RCC 7860 (cell line): ENCODE data around the gene ALX4.
A peak's percentile ranks its signal among the peaks of the same experiment; 100 is the strongest.

Source experiments
- DNase-seq: peaks from one replicate; pipeline ENCODE4 v3.0.0-alpha.2; 2015; ENCODE audit warnings: low spot score
- FAIRE-seq: peaks from 2 replicates; lab custom pipeline; 2012; peaks lifted over from hg19 to GRCh38; lab: Jason Lieb, UNC

The ALX4 gene

DNA sequence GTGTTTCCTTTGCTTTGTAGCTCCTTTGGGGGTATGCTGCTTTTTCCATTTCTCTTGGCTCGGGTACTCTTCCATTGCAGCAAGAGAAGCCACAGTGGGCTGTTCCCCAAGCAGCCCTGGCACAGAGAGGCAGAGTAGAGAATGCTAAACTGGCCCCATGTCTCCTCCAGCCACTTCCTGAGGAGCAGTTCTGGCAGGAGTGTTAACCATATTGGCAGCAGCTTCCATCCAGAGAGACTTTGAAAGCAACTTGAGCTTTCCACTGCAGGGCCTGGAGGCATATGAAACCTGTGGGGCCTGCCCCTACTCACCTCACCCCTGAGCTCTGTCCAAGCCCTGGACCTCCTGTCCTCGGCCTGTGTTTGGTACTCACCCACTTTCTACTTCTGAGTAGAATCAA lies 61.8 kb downstream of the ALX4 start:
- FAIRE-seq, result no peak
- DNase-seq, result no peak

GRCh38 chr11:44247508-44247907 lies 62.4 kb downstream of the ALX4 start:
- DNase-seq, result no peak
- no peak for FAIRE-seq

DNA sequence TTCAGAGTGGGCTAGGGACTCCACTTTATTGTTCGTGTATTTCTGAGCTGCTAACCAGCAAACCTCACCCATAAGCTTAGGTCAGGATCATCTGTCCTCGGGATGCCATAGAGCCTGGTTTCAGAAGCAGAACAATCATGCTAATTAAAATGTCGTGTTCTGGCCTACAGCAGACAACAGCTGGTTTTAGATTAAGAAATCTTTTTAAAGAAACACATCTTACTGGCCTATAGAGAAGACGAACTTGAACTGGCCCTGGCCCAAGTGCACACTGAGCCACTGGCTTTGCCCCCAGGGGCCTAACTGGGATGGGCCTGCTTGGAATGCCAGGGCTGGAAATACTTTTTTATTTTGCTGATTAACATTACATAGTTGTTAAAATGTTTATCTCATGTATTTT lies 63.2 kb downstream of the ALX4 start:
- DNase-seq, result no peak
- no peak for FAIRE-seq

GRCh38 chr11:44244639-44245310 lies 65.2 kb downstream of the ALX4 start:
- no peak for FAIRE-seq
- DNase-seq, result no peak

- DNase-seq, result peak; percentile 65
- peak; percentile 54 for FAIRE-seq
These were observed 66.2 kb downstream of the ALX4 start for GRCh38 chr11:44243595-44244343.

GRCh38 chr11:44243086-44243485 lies 66.9 kb downstream of the ALX4 start:
- FAIRE-seq, result no peak

GRCh38 chr11:44241851-44242250 lies 68.1 kb downstream of the ALX4 start:
- no peak for FAIRE-seq
- DNase-seq, result no peak

More at GRCh38 chr11:44243086-44243485, 66.9 kb downstream of the ALX4 start:
- DNase-seq, result no peak

DNA sequence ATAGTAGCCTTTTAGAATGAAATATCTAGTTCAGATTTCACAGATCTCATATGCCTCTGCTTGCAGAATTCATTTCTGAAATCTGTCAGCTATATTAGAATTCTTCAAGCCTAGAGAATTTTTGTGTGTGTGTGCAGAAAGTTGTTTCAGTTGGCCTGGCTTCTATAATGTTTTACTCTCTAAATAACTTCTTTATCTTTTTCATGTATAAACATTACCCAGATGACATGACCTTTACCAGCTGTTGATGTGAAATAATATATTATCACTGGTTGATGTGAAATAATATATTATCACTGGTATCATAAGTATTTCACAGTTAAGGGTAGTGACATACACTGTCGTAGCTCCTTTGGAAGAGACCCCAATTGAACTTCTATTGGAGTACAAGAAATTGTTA lies 72.8 kb downstream of the ALX4 start:
- FAIRE-seq (no peak), DNase-seq (no peak)

DNA sequence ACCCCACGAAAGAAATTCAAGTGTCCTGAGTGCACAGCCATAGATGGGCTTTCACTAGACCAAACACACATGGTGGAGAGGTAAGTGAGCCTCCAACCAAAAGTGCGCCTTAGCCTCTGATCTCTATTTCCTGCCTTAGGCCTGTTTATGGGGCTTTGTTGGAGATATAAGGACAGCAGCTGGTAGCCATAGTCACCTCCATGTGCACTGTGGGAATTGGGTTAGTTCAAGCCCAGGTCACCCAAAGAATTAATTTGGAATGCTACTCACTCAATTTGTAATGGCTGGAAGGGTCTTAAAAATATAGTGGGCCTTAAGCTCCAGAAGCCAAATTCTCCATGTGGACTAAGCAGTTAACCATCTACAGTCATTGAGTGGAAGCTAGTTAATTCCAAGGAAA lies 73.6 kb downstream of the ALX4 start:
- DNase-seq, result no peak
- FAIRE-seq, result no peak

GRCh38 chr11:44235765-44236201 lies 74.2 kb downstream of the ALX4 start:
- DNase-seq (no peak), FAIRE-seq (no peak)

GRCh38 chr11:44229624-44230023 lies 80.3 kb downstream of the ALX4 start:
- FAIRE-seq (no peak), DNase-seq (no peak)

GRCh38 chr11:44229098-44229497 lies 80.8 kb downstream of the ALX4 start:
- DNase-seq, result no peak
- FAIRE-seq, result no peak

- FAIRE-seq (no peak), DNase-seq (no peak)
These were observed 81.6 kb downstream of the ALX4 start for GRCh38 chr11:44228379-44228778.

GRCh38 chr11:44226945-44227344 lies 83.0 kb downstream of the ALX4 start:
- FAIRE-seq, result no peak

GRCh38 chr11:44226490-44226889 lies 83.4 kb downstream of the ALX4 start:
- FAIRE-seq (no peak), DNase-seq (no peak)

More at GRCh38 chr11:44226945-44227344, 83.0 kb downstream of the ALX4 start:
- no peak for DNase-seq

GRCh38 chr11:44224867-44225501 lies 85.0 kb downstream of the ALX4 start:
- no peak for DNase-seq
- FAIRE-seq, result no peak

GRCh38 chr11:44223238-44223637 lies 86.7 kb downstream of the ALX4 start:
- DNase-seq, result no peak
- no peak for FAIRE-seq

- FAIRE-seq, result no peak
- no peak for DNase-seq
These were observed 87.9 kb downstream of the ALX4 start for GRCh38 chr11:44221992-44222391.

- DNase-seq (no peak), FAIRE-seq (no peak)
These were observed 88.5 kb downstream of the ALX4 start for GRCh38 chr11:44221456-44221855.

DNA sequence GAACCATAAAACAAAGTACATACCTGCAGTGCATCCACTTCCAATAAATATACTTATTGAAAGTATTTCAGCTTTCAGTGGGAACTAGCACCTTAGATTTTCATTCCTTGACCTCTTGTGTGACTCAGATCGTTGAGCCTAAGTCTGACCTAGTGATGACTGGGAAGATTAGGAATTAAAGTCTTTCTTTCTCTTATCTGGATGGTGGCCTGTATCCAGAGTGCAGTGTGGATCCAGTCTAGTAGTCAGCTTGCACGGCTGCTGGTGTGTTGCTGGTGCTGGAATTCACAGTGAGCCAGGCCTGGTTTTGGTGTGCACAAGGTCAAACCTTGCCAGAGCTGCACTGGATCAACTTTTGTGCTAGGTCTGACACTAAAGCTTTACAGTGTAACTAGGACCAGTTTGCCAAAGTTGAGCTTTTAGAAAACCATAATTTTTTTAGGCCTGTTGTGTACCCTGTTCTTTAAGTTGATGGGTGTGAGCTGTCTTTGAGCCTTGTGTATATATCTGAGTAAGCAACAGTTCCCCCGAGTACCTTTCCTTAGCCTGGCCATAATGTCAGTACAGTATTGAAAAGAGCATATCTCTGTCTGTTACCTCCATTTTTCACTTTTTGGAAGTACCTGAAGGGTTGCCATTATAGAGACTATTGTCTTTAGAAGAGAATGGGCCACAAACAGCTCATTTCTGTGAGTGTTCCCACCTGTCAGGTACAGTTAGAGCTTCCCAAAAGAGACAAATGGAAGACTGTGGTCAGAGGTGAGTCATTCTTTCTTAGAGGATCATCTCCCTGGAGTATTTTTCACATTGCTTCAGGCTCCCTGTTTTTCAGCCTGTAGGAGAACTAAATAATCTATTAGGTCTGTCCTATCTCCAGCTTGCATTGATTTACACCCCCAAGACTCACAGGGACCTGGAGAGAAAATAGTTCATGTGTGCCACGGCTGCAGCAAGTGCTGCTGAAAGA lies 89.8 kb downstream of the ALX4 start:
- FAIRE-seq (no peak), DNase-seq (no peak)

DNA sequence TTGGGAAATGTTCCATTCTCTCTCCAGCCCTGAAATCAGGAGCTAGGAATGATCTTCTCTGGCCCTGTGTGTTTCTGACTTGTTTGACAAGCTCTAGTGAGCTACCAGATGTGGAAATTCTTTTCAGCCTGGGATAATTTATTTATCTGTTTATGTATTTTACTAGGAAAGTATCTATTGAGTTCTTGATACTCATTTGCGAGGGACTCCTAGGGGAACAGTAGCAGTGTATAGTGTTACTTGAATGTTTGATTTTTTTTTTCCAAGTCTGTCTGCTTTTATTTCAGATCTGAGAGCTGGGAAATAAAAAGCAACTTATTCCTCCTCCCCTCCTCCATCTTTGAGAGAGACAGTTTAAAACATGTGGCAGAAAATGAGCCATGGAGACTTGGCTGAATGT lies 92.5 kb downstream of the ALX4 start:
- DNase-seq, result no peak
- FAIRE-seq, result no peak
